WTC11 (cell line): ENCODE data around the gene TMA7B. TPM values are rescaled to one million over a fixed set of nuclear protein-coding genes. Genes with fewer than 3 reads are reported as not detected.
A peak's percentile ranks its signal among the peaks of the same experiment; 100 is the strongest.

Source experiments
- ATAC-seq: fragments of 200-7000 bp; cut with Tn5 transposase; 2 replicates; pipeline ENCODE4 v1.10.0; 2021; ENCODE audit warnings: mild to moderate bottlenecking, moderate library complexity
- CTCF ChIA-PET: fragments of 300-600 bp; sonication (Branson Sonifier 250); formaldehyde crosslinking; loops from one replicate; lab custom pipeline; 2021; ENCODE audit warnings: antibody characterized with exemption; lab: Charles Lee
- POLR2A ChIA-PET: fragments of 350-600 bp; sonication (Branson Sonifier 250); formaldehyde crosslinking; loops from one replicate; lab custom pipeline; 2021; ENCODE audit warnings: antibody characterized with exemption; lab: Charles Lee
- DNase-seq: peaks from one replicate; pipeline ENCODE4 v3.0.0; 2021; ENCODE audit warnings: low spot score
- H3K27ac Mint-ChIP-seq: 2 replicates; pipeline ENCODE4 v1.8.0; 2021; ENCODE audit warnings: mixed read lengths
- H3K27me3 Mint-ChIP-seq: 2 replicates; pipeline ENCODE4 v1.8.0; 2021; ENCODE audit warnings: low read depth, mild to moderate bottlenecking, moderate library complexity, mixed read lengths
- H3K36me3 Mint-ChIP-seq: 2 replicates; pipeline ENCODE4 v1.8.0; 2021; ENCODE audit warnings: mixed read lengths
- H3K4me1 Mint-ChIP-seq: 2 replicates; pipeline ENCODE4 v1.8.0; 2022; ENCODE audit warnings: mixed read lengths
- H3K4me3 Mint-ChIP-seq: 2 replicates; pipeline ENCODE4 v1.8.0; 2021; ENCODE audit warnings: mild to moderate bottlenecking, moderate library complexity, mixed read lengths
- H3K9me3 Mint-ChIP-seq: 2 replicates; pipeline ENCODE4 v1.8.0; 2021; ENCODE audit warnings: mixed read lengths
- ATF3 ChIP-seq: sonication (generic); formaldehyde crosslinking; conservative IDR thresholded peaks from 2 replicates; pipeline ENCODE4 v1.8.1; 2022; ENCODE audit warnings: mild to moderate bottlenecking, missing genetic modification reagents
- CREM ChIP-seq: sonication (generic); formaldehyde crosslinking; IDR thresholded peaks from 2 replicates; pipeline ENCODE4 v1.8.1; 2022; ENCODE audit warnings: mild to moderate bottlenecking, missing genetic modification reagents, moderate library complexity
- ELF4 ChIP-seq: sonication (generic); formaldehyde crosslinking; IDR thresholded peaks from 2 replicates; pipeline ENCODE4 v1.8.1; 2022; ENCODE audit warnings: low read depth, mild to moderate bottlenecking, moderate library complexity, missing genetic modification reagents
- EMX1 ChIP-seq: fragments of 250-450 bp; sonication (Bioruptor Pico); IDR thresholded peaks from 2 replicates; pipeline ENCODE4 v1.8.0; 2021; ENCODE audit warnings: mild to moderate bottlenecking
- HMGA2 ChIP-seq: fragments of 250-450 bp; sonication (Bioruptor Pico); IDR thresholded peaks from 2 replicates; pipeline ENCODE4 v1.4.0; 2021; ENCODE audit warnings: mild to moderate bottlenecking, moderate library complexity
- KAT7 ChIP-seq: sonication (generic); formaldehyde crosslinking; IDR thresholded peaks from 2 replicates; pipeline ENCODE4 v1.8.1; 2023; ENCODE audit warnings: missing genetic modification reagents, mild to moderate bottlenecking, borderline replicate concordance
- NFATC4 ChIP-seq: fragments of 250-450 bp; sonication (Bioruptor Pico); IDR thresholded peaks from 2 replicates; pipeline ENCODE4 v1.9.0; 2021; ENCODE audit warnings: mild to moderate bottlenecking
- NR2C2 ChIP-seq: sonication (generic); formaldehyde crosslinking; IDR thresholded peaks from 2 replicates; pipeline ENCODE4 v1.8.0; 2022; ENCODE audit warnings: mild to moderate bottlenecking, missing genetic modification reagents
- SMAD4 ChIP-seq: sonication (generic); formaldehyde crosslinking; IDR thresholded peaks from 2 replicates; pipeline ENCODE4 v1.8.0; 2022; ENCODE audit warnings: mild to moderate bottlenecking, missing genetic modification reagents
- ZBTB21 ChIP-seq: sonication (generic); formaldehyde crosslinking; IDR thresholded peaks from 2 replicates; pipeline ENCODE4 v1.8.1; 2023; ENCODE audit warnings: mild to moderate bottlenecking, missing genetic modification reagents, borderline replicate concordance
- ZMAT4 ChIP-seq: fragments of 250-450 bp; sonication (Bioruptor Pico); IDR thresholded peaks from 2 replicates; pipeline ENCODE4 v1.9.0; 2021; ENCODE audit warnings: mild to moderate bottlenecking
- ZNF138 ChIP-seq: sonication (generic); formaldehyde crosslinking; conservative IDR thresholded peaks from 2 replicates; pipeline ENCODE4 v1.8.1; 2022; ENCODE audit warnings: mild to moderate bottlenecking, moderate library complexity, missing genetic modification reagents
- ZNF532 ChIP-seq: fragments of 250-450 bp; sonication (Bioruptor Pico); IDR thresholded peaks from 2 replicates; pipeline ENCODE4 v1.9.0; 2021; ENCODE audit warnings: mild to moderate bottlenecking, borderline replicate concordance
- total RNA-seq: library from RNA; stranded (reverse); gene quantifications from 3 replicates; pipeline ENCODE4 v1.2.3, GENCODE V29; 2021
- TF ChIP-seq, protein P1 (sequence below): fragments of 250-450 bp; sonication (Bioruptor Pico); IDR thresholded peaks from 2 replicates; pipeline ENCODE4 v1.8.0; 2021; ENCODE audit warnings: mild to moderate bottlenecking
- TF ChIP-seq, protein P2 (sequence below): sonication (generic); formaldehyde crosslinking; IDR thresholded peaks from 2 replicates; pipeline ENCODE4 v1.8.1; 2023; ENCODE audit warnings: mild to moderate bottlenecking, moderate library complexity, missing genetic modification reagents
- TF ChIP-seq, protein P3 (sequence below): sonication (generic); formaldehyde crosslinking; conservative IDR thresholded peaks from 2 replicates; pipeline ENCODE4 v1.8.1; 2023; ENCODE audit warnings: mild to moderate bottlenecking, low read depth, missing genetic modification reagents, moderate library complexity

Gene TMA7B
- total RNA-seq, 1 experiment from 2014 or later = not detected

- TF ChIP-seq, protein P1, sequence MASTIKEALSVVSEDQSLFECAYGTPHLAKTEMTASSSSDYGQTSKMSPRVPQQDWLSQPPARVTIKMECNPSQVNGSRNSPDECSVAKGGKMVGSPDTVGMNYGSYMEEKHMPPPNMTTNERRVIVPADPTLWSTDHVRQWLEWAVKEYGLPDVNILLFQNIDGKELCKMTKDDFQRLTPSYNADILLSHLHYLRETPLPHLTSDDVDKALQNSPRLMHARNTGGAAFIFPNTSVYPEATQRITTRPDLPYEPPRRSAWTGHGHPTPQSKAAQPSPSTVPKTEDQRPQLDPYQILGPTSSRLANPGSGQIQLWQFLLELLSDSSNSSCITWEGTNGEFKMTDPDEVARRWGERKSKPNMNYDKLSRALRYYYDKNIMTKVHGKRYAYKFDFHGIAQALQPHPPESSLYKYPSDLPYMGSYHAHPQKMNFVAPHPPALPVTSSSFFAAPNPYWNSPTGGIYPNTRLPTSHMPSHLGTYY = no peak
- no peak for TF ChIP-seq SMAD4 (CRISPR knock-in tag)
- no peak for TF ChIP-seq KAT7 (CRISPR knock-in tag)
- TF ChIP-seq HMGA2 (CRISPR knock-in tag) = no peak
- no peak for TF ChIP-seq CREM (CRISPR knock-in tag)
- TF ChIP-seq NFATC4 (CRISPR knock-in tag) = no peak
- no peak for TF ChIP-seq ELF4 (CRISPR knock-in tag)
Observed at GRCh38 chr22:39938509-39939111, 21.6 kb upstream of the TMA7B start (continued).

- POLR2A ChIA-PET = no interaction called here
- no peak overlapping the region for H3K27ac Mint-ChIP-seq
- no peaks in the 10 kb centered on the region; the same call in 1 of the 2 replicates for H3K27me3 Mint-ChIP-seq
- H3K4me1 Mint-ChIP-seq = peaks cover 84% of the 10 kb centered on the region
- no peaks in the 10 kb centered on the region for H3K36me3 Mint-ChIP-seq
- TF ChIP-seq, protein P2, sequence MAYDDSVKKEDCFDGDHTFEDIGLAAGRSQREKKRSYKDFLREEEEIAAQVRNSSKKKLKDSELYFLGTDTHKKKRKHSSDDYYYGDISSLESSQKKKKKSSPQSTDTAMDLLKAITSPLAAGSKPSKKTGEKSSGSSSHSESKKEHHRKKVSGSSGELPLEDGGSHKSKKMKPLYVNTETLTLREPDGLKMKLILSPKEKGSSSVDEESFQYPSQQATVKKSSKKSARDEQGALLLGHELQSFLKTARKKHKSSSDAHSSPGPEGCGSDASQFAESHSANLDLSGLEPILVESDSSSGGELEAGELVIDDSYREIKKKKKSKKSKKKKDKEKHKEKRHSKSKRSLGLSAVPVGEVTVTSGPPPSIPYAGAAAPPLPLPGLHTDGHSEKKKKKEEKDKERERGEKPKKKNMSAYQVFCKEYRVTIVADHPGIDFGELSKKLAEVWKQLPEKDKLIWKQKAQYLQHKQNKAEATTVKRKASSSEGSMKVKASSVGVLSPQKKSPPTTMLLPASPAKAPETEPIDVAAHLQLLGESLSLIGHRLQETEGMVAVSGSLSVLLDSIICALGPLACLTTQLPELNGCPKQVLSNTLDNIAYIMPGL (CRISPR knock-in tag) = no peak
- no peak for TF ChIP-seq ZNF138 (CRISPR knock-in tag)
- TF ChIP-seq, all 79 proteins: peak for 0
- CTCF ChIA-PET = interaction anchor here (3.7 kb wide), 1 partner anchor 84 kb away, joined by 16 read pairs; no protein-coding TSS in a partner anchor
- Mint-ChIP-seq H3K9me3 (no peaks in the 10 kb centered on the region), H3K4me3 (no peak overlapping the region)
- ATAC-seq (no peak), DNase-seq (no peak)
Observed at GRCh38 chr22:39939830-39940229, 20.4 kb upstream of the TMA7B start.

DNA sequence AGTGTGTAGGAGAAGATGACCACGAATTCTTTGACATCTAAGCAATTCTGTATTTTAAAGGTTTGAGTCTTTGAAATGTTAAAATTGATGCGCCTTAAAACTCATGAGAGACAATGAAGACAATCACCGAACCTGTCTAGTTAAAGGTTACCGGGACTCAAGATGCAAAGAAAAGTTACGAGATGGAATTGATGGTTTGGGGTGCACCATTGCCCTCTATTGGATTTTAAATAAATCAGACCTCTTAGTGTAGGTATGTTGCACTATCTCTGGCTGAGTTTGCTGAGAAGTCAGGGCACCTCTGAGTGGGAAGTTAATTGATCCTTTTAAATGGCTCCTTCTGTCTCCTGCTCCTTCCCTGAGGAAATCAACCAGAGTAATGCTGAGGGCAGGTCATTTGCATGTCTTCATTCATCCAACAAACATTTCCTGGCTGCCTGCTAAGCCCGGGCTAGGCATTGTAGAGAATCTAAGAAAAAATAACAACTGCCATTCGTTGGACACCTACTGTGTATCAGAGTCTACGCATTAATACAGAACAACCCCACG, 19.4 kb upstream of the TMA7B start:
- ATAC-seq = peak; percentile 59
- ChIA-PET CTCF (interaction anchor here (5.1 kb wide), 1 partner anchor 7 kb away, joined by 68 read pairs; no protein-coding TSS in a partner anchor), POLR2A (interaction anchor here (0.7 kb wide), 1 partner anchor 286 kb away, joined by 3 read pairs; no protein-coding TSS in a partner anchor)
- H3K27me3 Mint-ChIP-seq = no peaks in the 10 kb centered on the region
- TF ChIP-seq EMX1 (CRISPR knock-in tag) = no peak
- TF ChIP-seq NR2C2 = no peak
- TF ChIP-seq, protein P3, sequence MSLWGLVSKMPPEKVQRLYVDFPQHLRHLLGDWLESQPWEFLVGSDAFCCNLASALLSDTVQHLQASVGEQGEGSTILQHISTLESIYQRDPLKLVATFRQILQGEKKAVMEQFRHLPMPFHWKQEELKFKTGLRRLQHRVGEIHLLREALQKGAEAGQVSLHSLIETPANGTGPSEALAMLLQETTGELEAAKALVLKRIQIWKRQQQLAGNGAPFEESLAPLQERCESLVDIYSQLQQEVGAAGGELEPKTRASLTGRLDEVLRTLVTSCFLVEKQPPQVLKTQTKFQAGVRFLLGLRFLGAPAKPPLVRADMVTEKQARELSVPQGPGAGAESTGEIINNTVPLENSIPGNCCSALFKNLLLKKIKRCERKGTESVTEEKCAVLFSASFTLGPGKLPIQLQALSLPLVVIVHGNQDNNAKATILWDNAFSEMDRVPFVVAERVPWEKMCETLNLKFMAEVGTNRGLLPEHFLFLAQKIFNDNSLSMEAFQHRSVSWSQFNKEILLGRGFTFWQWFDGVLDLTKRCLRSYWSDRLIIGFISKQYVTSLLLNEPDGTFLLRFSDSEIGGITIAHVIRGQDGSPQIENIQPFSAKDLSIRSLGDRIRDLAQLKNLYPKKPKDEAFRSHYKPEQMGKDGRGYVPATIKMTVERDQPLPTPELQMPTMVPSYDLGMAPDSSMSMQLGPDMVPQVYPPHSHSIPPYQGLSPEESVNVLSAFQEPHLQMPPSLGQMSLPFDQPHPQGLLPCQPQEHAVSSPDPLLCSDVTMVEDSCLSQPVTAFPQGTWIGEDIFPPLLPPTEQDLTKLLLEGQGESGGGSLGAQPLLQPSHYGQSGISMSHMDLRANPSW = no peak
- TF ChIP-seq ATF3 (CRISPR knock-in tag) = no peak
- no peak for TF ChIP-seq ZNF532 (CRISPR knock-in tag)
- no peak for TF ChIP-seq ZMAT4 (CRISPR knock-in tag)
- TF ChIP-seq ZBTB21 (CRISPR knock-in tag) = no peak
- H3K27ac Mint-ChIP-seq = peak overlapping the region; percentile 82
- no peak for DNase-seq
- H3K4me3 Mint-ChIP-seq = no peak overlapping the region
- no peaks in the 10 kb centered on the region for H3K36me3 Mint-ChIP-seq
- H3K4me1 Mint-ChIP-seq = peaks cover 84% of the 10 kb centered on the region
- H3K9me3 Mint-ChIP-seq = no peaks in the 10 kb centered on the region
